ENCODE results near the gene MAD1L1.

DNA sequence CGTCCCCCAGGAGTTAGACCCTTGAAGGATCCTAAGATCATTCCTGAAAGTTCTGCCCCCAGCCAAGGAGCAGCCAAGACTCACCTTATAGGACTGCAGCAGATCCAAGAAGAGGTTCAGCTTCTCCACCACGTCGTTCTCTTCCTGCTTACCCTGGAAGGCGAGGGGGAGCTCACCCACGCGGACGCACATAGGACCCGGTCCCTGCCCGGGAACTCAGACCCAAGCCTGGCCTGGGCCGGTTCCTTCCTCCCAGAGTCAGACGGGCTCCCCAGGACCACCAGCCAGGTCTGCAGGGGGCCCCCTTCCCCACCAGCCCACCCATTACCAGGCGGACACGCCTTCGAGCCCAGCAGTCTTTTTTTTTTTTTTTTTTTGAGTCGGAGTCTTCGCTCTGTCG lies 24.9 kb upstream of the MAD1L1 start:
- TF ChIP-seq, protein P1, sequence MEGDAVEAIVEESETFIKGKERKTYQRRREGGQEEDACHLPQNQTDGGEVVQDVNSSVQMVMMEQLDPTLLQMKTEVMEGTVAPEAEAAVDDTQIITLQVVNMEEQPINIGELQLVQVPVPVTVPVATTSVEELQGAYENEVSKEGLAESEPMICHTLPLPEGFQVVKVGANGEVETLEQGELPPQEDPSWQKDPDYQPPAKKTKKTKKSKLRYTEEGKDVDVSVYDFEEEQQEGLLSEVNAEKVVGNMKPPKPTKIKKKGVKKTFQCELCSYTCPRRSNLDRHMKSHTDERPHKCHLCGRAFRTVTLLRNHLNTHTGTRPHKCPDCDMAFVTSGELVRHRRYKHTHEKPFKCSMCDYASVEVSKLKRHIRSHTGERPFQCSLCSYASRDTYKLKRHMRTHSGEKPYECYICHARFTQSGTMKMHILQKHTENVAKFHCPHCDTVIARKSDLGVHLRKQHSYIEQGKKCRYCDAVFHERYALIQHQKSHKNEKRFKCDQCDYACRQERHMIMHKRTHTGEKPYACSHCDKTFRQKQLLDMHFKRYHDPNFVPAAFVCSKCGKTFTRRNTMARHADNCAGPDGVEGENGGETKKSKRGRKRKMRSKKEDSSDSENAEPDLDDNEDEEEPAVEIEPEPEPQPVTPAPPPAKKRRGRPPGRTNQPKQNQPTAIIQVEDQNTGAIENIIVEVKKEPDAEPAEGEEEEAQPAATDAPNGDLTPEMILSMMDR (IDR thresholded peaks at IDR 0.05; ENCODE audit: low read depth, low read length, poor library complexity, severe bottlenecking), result no peak
- no peak for TF ChIP-seq EZH2phosphoT487 (IDR thresholded peaks at IDR 0.05; ENCODE audit: borderline replicate concordance, low read length)
